ENCODE results near the gene CANT1.

DNA sequence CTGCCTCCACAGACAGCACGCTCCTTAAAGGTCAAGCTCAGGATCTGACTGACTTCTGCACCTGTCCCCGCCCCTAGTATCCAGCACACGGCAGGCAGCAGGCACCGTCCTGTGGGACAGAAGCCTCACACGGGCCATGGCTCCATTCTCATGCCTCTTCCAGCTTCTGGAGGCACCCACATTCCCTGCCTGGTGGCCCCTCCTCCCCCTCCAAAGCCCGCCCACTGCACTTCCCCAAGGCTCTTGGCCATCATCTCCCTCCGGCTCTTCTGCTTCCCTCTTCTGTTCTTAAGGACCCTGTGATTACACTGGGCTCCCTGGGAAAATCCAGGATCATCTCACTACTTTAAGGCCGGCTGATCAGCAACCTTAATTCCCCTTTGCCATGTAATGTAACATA lies 3.5 kb downstream of the CANT1 start:
- TF ChIP-seq, protein P1, sequence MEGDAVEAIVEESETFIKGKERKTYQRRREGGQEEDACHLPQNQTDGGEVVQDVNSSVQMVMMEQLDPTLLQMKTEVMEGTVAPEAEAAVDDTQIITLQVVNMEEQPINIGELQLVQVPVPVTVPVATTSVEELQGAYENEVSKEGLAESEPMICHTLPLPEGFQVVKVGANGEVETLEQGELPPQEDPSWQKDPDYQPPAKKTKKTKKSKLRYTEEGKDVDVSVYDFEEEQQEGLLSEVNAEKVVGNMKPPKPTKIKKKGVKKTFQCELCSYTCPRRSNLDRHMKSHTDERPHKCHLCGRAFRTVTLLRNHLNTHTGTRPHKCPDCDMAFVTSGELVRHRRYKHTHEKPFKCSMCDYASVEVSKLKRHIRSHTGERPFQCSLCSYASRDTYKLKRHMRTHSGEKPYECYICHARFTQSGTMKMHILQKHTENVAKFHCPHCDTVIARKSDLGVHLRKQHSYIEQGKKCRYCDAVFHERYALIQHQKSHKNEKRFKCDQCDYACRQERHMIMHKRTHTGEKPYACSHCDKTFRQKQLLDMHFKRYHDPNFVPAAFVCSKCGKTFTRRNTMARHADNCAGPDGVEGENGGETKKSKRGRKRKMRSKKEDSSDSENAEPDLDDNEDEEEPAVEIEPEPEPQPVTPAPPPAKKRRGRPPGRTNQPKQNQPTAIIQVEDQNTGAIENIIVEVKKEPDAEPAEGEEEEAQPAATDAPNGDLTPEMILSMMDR (conservative IDR thresholded peaks at IDR 0.05), result no peak
- TF ChIP-seq ZFX (IDR thresholded peaks at IDR 0.05), result no peak
